Stimulated activated CD4-positive, alpha-beta T cell treated with anti-CD3 and anti-CD28 coated beads, Interleukin-1b, Interleukin-23, amount 100 ng/mL, for 24 hours (primary cell): ENCODE results near the gene MIOX.

Source experiments
- DNase-seq, 4 experiments: peaks; one replicate each; pipeline ENCODE4 v3.0.0-alpha.2; 2020; ENCODE audit warnings: low read depth in 4 of 4, low spot score in 1 of 4

The MIOX gene

GRCh38 chr22:50486561-50487289 lies at the start of gene MIOX:
MIOX (plus strand) TSS chr22:50486859; CDS start chr22:50486898, 39 bp downstream.
- DNase-seq = no peak

- DNase-seq = no peak
Measured at GRCh38 chr22:50437511-50438304, 49.0 kb upstream of the MIOX start.

GRCh38 chr22:50438305-50439275 lies 48.1 kb upstream of the MIOX start:
- no peak for DNase-seq

- DNase-seq = no peak
Measured at GRCh38 chr22:50439314-50439870, 47.3 kb upstream of the MIOX start.

- DNase-seq = no peak
Measured at GRCh38 chr22:50439871-50440331, 46.8 kb upstream of the MIOX start.

- DNase-seq = no peak
Measured at GRCh38 chr22:50440544-50441249, 46.0 kb upstream of the MIOX start.

GRCh38 chr22:50441428-50441993 lies 45.1 kb upstream of the MIOX start:
- DNase-seq = no peak

GRCh38 chr22:50443197-50443596 lies 43.5 kb upstream of the MIOX start:
- no peak for DNase-seq

GRCh38 chr22:50443801-50444625 lies 42.6 kb upstream of the MIOX start:
- DNase-seq = no peak

GRCh38 chr22:50444663-50445062 lies 42.0 kb upstream of the MIOX start:
- DNase-seq = no peak

- DNase-seq = no peak
Measured at GRCh38 chr22:50445071-50445879, 41.4 kb upstream of the MIOX start.

GRCh38 chr22:50445880-50446707 lies 40.6 kb upstream of the MIOX start:
- no peak for DNase-seq

GRCh38 chr22:50446708-50447575 lies 39.7 kb upstream of the MIOX start:
- DNase-seq = no peak

- no peak for DNase-seq
Measured at GRCh38 chr22:50447576-50448551, 38.8 kb upstream of the MIOX start.

GRCh38 chr22:50452649-50453048 lies 34.0 kb upstream of the MIOX start:
- DNase-seq = no peak
